HG03575 (cell line): ENCODE data around the gene TOM1.

Source experiments
- ATAC-seq: cut with Tn5 transposase; IDR thresholded peaks from one replicate; pipeline ENCODE4 v1.9.1; 2021; ENCODE audit not compliant: unreplicated experiment, insufficient number of reproducible peaks, low FRiP score; ENCODE audit errors: extremely low read depth

The TOM1 gene

DNA sequence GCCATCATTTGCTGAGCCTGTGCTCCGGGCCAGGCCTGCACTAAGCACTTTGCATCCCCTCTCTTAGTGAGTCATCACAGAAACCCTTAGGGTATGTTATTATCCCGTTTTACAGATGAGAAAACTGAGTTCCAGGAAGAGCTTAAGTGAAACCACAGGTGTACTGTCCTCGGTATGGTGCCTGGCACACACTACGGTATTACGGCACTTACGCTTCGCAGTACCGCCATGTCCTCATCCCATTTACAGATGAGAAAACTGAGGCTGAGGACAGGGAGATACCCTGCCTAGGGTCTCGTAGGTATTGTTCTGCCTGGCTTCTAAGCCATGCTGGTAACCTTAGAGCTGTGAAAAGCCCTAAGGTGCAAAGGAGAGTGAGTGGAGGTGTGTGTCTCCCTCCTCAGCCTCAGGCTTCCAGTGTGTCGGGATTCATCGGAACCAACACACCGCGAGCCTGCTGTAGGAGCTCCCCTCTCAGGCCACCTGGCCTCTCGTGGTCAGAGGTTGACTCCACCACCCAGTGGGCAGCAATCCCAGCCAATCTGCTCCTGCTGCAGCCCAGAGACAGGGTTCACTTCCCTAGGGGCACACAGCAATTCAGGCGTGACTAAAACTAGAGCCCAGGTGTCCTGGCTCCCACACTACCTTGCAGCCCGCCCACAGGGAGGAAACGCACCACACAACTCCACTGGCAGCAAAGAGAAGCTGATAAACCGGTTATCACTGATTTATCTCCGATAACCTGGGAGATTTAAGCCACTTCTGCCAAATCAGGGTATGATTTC is 41.6 kb downstream of the TOM1 start:
- no peak for ATAC-seq

DNA sequence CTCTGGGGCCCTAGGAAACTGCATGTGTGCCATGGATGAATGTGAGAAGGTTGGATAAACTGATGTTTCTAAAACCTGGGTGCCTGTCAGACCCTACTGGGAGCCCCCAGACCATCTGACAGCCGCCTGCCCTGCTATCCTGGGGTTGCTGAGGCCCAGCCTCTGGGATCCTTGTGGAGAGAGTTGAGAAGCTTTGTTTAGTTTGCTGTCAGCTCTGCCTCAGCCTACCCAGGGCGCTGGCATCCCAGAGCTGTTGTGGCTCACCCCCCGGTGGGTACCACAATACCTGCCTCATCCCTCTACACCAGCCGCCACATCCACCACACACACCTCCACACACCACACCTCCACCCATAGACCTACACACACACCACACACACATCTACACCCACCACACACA is 42.7 kb downstream of the TOM1 start:
- no peak for ATAC-seq

DNA sequence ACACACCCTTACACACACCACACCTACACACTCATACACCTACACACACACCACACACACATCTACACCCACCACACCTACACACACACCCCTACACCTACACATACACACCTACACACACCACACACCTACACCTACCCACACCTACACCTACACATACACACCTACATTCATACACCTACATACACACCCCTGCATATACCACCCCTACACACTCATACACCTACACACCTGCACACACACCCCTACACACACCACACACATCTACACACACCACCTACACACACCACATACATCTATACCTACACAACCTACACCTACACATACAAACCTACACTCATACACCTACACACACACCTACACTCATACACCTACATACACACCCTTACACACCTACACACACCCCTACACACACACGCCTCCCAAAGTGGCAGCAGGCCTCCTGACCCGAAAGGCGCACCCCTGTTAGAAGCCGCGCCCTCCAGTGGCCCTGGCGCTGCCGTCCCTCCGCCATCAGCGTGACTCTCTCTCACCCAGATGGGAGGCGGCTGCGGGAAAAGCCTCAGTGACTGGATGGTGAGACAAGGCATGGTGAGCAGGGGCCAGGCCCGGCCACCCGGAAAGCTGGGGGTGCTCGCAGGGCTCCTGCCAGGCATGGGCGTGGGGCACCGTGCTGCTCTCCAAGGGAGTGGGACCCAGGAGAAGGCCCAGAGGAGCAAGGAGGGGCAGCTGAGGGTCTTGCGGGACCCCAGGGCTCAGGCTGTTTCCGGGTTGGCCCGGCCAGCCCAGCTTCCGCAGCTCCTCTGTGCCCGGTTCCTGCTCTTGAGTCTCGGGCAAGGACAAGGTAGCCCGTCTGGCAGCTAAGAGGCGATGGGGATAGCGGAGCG is 44.2 kb downstream of the TOM1 start:
- no peak for ATAC-seq

DNA sequence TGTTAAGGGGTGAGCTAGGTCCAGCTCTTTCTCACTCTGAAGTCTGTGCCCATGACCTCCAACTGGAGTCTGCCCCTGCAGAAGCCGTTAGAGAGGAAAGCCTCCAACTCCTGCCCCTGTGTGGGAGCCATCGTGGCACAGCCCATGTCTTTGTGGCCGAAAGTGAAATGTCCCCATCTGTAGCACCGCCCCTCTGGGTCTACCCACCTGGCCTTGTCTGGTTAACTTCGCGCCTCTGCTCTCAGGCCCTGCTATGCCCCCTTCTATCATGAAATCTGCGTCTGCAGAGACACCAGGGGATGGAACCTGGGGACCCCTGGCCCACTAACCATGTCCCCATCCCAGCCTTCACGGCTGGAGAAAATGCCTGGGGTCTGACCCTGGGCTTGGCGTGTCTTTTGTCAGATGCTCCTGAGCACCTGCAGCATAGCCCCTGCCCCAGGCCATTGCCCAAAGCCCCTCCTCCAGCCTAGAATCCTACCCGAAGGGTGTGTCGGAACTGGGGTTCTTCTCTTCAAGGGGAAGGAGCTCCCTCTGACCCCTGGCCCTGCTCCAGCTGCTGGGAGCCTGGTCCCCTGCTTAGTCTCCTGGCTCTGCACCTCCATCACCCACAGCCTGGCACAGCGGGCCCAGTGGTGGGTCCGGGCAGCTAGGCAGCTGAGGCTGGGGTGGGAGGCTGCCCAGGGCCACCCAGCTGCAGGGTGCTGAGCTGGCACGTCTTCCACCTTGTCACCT is 45.4 kb downstream of the TOM1 start:
- ATAC-seq = no peak

DNA sequence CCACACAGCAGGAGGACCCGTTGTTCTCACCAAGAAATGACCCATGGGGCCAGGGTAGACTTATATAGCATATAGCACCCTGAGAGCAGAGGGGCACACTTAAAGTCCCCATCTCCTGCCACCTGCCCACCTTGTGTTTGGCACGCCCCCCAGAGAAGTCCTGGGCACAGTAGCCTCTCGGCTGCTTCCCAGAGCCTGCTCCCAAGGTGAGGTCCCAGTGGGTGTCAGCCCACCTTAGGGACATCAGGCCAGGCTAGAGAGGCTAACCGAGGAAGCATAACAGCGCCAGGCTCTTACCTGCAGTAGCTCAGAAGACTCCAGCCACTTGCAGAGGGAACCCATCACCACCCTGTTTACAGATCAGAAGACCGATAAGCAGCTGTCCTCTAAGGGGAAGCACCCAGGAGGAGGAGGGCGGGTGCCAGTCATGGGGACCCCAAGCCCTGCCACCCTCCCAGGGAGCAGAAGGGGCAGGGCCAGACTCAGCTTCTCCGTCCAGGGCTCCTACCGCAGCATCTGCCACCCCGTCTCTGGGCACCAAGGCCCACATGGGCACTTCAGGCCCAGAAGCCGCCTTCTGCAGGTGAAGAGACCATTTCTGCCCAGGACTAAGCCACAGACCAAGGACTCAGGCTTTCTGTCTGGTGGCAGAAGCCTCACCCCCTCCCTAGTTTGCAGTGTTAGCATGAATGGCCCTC is 46.3 kb downstream of the TOM1 start:
- no peak for ATAC-seq

DNA sequence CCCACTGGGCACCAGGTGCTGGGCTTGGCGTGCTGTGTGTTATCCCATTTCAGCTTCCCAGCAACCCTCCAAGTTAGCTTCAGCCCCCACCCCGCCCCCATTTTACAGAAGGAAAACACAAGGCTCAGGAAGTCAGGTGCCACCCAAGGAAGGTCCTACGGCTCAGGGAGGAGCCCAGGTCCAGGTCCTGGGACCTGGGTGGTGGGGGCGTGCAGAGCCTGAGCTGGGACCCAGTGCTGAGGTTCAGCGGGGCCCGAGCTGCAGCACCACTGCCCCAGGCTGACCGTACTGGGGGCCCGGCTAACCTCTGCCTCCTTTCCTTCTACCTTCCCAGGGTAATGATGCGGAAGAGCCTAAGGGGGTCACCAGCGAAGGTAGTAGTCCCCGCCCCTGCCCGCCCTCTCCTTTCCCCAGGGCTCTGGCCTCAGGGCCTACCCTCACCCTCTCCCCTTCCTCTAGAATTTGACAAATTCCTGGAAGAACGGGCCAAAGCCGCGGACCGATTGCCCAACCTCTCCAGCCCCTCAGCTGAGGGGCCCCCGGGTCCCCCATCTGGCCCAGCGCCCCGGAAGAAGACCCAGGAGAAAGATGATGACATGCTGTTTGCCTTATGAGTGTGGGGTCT is 47.0 kb downstream of the TOM1 start:
- ATAC-seq = no peak

DNA sequence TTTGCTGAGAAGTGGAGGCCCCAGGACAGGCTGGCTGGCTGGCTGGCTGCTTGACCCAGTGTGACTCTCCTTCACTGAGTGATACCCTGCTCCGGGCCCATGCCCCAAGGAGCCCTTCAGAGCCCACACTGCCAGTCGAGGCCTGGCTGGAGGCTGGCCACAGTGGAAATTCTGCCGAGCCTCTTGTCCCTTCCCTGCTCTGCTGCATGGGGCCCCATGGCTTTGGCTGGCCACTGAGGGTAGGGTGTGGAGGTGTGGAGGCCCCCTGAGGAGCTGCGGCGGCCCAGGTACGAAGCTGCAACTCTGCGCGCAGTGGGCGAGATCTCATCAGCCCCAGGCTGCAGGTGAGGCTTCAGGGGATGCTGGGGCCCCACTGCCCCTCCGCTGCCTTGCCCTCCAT is 47.8 kb downstream of the TOM1 start:
- no peak for ATAC-seq

DNA sequence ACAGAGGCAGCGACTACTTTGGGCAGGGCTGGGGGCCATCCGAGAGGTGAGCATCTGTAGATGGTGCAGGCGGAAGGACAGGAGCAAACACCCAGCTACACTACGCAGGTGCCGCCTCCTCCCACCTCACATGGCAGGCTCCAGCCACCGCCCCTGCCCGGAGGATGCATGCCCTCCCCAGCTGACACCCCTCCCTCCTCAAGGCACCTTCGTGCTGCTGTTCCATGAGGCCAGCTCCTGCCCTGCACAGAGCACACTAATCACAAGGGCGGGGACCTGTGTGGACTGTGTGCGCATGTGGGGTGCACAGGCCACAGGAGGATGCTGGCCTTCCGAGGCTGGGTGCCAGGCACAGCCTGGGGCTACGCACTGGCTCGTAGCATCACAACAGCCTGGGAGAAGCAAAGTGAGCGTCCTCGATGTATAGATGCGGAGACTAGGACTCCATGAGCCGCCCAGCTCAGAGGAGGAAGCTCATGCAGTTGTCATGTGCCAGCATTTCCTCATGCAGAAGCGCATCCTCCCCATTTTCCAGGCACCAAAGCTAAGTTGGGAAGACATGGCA is 48.4 kb downstream of the TOM1 start:
- no peak for ATAC-seq

DNA sequence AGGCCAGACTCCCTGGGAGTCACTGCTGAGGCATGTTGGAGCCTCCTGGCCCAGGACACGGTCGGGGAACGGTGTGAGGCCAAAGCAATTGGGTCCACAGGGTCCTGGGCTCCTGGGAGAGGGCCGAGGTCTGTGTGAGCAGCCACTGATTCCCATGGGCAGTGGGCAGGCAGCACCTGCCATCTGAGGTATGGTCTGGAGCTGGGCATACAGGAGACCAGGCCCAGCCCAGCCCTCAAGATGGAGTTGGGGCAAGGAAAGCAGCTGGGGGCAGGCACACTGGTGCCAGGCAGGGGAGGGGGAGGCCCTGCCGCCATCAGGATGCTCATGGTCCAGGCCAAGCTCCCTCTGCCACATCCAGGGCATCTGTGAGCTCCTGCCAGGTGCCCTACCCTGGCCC is 49.0 kb downstream of the TOM1 start:
- ATAC-seq = no peak

DNA sequence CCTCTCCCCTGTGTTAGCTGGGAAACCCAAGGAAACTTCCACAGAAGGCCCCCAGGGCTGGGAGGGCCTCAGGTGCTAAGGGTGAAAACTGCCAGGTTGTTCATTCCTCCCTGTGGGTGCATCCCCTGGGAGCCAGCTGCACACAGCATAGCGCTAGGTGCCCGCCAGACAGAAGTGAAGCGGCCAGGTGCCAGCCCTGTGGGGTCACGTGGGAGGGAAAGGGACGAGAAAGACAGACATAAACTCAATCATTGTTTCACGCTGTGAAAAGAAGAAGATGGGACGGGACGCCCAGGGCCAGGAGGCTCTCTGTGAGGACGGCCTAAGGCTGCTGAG is 49.6 kb downstream of the TOM1 start:
- no peak for ATAC-seq

DNA sequence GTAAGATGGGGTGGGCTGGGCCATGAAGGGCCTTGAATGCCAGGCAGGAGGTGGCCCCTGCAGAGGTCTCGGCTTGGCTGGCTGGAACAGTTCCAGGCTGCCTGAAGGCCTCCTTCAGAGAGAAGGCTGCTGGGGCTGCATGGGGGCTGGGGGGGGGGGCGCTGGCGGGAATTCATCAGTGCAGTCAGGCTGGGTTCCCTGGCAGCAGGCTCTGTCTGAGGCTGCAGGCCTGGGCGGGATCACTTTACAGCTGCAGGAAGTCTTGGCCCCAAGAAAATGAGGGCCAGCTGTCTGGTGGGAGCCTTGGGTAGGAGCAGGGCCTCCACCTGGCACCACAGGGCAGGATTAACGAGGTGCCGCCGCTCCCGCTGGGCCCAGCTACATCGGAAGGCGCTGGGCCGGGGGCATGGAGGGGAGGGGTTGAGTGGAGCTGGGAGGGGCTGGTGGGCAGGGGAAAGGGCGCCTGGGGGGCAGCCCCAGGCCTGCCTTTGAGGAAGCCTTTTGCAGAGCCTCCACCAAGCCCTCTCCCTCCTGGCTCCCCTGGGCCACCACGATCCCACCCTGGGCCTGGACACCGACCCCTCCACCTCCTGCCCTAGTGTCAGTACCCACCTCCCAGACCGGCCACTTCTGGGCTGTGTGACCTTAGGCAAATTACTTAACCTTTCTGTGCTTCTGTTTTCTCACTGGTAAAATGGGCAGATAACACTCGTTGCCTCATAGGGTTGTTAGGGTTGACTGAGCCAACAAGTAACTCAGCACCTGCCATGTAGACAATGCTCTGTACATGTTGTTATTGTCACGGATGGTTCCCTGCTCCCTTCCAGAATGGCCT is 50.2 kb downstream of the TOM1 start:
- ATAC-seq = no peak

DNA sequence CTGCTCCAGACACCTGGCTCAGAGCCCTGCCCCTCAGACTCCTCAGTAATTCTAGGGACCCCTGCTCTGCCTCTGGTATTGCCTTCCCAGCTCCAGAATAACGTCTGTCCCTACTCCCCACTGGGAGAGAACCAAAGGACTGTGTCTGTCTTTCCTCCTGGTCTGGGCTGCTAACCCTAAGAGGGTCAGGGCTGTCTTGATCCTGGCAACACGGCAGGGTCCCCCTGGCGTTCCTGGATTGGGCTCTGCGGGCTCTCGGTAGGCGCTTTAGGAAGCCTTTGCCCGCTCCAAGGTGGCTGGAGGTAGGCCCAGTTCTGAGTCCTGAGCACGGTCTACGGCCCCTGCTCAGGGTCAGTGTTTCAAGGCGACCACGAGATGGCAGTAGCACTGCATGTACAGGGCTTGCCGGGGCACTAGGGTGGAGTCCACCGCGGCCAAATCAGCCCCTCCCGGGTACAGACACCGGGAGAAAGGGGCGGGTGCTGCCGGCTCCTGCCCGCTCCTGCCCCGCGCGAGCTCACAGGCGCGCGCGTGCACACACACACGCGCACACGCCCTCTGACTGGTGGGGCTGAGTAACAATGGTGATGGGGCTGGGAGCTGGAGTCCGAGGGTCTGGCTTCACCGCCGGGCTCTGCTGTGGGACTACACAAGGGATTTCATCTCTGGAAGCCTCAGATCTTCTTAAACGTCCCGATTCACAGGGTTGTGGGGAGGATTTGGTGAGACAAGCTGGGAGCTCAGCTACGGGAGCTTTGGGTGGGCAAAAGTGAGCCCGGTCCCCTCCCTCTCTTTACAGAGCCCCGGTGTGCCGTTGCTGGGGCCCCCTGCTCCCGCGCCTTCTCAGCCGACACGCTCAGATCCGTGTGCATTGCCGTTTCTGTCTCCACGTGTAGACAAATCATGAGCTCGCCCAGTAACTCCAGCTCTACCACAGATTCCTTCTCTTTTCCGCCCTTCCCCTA is 51.1 kb downstream of the TOM1 start:
- ATAC-seq = no peak

DNA sequence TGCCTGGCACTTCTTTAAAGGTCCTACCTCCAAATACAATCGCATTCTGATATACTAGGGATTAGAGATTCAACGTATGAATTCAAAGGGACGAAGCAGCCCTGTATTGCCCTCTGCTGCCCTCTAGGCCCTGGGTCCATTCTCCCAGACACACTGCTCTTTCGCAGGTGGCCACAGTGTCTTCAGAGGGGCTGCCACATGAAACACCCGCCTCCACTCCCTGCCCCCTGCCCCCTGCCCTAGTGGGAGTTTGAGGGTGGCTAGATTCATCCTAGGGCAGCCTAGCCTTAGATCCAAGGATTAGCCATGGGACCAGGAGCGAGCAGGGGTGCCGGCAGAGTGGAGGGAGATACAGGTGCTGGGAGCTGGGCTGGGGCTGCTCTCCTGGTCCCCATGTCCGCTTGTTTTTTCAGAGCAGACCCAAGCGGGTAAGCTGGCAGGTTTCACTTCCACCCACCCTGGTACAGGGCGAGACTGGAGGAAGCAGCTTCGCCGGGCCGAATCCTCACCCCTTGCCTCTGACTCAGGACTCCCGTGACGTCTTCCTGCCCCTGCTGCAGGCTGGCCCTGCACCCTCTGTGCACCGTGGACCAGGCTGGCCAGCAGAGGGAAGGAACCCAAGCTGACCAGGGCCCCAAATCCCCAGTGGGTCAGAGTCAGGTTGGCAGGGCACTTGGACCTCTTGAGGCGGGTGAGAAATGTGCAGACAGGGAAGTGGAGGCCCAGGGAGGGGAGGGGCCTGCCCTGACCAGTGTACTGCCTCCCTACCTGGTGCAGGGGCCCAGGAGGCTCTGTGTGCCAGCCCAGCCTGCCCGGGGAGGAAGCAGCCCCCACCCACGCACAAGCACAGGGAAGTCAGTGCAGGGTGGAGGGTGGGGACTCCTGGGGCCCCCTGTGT is 52.8 kb downstream of the TOM1 start:
- ATAC-seq = no peak

DNA sequence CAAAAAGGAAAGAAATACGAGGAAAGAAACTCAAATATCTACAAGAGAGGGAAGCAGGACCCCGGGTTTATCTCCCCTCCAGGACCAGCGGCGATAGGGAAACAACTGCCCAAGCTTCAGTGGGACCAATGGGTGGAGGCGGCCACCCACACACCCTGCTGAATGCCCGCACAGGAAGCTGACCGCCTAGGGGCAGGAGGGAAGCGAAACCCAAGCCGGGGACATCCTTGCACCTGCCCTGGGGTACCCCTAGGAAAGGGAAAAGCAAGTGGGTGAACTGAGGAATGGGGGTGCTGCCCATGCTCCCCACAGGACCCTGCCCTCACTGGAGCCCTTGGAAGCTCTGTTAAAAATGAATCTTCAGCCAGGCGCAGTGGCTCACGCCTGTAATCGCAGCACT is 53.6 kb downstream of the TOM1 start:
- no peak for ATAC-seq

DNA sequence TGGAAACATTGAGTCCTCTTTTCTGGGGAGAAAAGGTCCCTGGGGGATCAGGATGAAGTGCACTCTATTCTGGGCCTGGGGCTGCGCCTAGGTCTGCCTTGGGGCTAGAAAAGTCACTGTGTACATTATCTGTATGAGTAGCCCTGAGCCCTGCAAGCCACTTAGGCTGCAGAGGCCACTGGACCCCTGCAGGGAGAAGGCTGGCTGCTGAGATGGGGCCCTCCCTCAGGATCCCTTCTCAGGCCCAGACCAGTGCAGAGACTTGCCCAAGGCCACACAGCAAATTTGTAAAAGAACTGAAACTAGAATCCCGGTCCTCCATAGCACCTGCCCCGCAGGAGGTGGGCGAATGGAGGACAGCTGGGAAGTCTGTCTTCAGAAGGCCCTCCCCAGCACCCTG is 54.4 kb downstream of the TOM1 start:
- ATAC-seq = no peak
